GM23338 (cell line): Measurements from ENCODE around the gene GPR42. TPM values are rescaled to one million over a fixed set of nuclear protein-coding genes. Genes with fewer than 3 reads are reported as not detected.

ENCODE experiments used
- ATAC-seq: fragments of 200-7000 bp; cut with Tn5 transposase; 3 replicates; pipeline ENCODE4 v1.9.1; 2020
- DNase-seq: peaks from one replicate; pipeline ENCODE4 v3.0.0-alpha.2; 2015; ENCODE audit warnings: low spot score
- H2AFZ ChIP-seq: fragments of 200-600 bp; sonication (generic); 2 replicates; pipeline ENCODE4 v1.8.0; 2016; ENCODE audit warnings: antibody characterized with exemption, mild to moderate bottlenecking, moderate library complexity
- H3F3A ChIP-seq: fragments of 200-600 bp; sonication (generic); replicated peaks from 2 replicates; pipeline ENCODE4 v1.8.0; 2017; ENCODE audit warnings: antibody characterized with exemption, mixed run types, low read depth
- H3K27ac ChIP-seq: fragments of 200-600 bp; sonication (generic); 2 replicates; pipeline ENCODE4 v1.6.1; 2016; ENCODE audit warnings: low read depth
- H3K27me3 ChIP-seq: fragments of 200-600 bp; sonication (generic); 2 replicates; pipeline ENCODE4 v1.8.0; 2016; ENCODE audit warnings: mild to moderate bottlenecking, mixed run types, moderate library complexity; ENCODE audit not compliant: insufficient read depth
- H3K36me3 ChIP-seq: fragments of 200-600 bp; sonication (generic); 2 replicates; pipeline ENCODE4 v1.8.0; 2016; ENCODE audit warnings: mild to moderate bottlenecking; ENCODE audit not compliant: insufficient read depth
- H3K4me1 ChIP-seq: fragments of 200-600 bp; sonication (generic); 2 replicates; pipeline ENCODE4 v1.8.0; 2016; ENCODE audit warnings: mild to moderate bottlenecking, moderate library complexity; ENCODE audit not compliant: insufficient read depth
- H3K4me2 ChIP-seq: fragments of 200-600 bp; sonication (generic); 2 replicates; pipeline ENCODE4 v1.7.1; 2017; ENCODE audit warnings: mixed run types
- H3K4me3 ChIP-seq: fragments of 200-600 bp; sonication (generic); 2 replicates; pipeline ENCODE4 v1.6.1; 2016; ENCODE audit warnings: mixed run types
- H3K79me2 ChIP-seq: fragments of 200-600 bp; sonication (generic); replicated peaks from 2 replicates; pipeline ENCODE4 v1.8.0; 2017; ENCODE audit warnings: mild to moderate bottlenecking; ENCODE audit not compliant: insufficient read depth
- H3K9me2 ChIP-seq: fragments of 200-600 bp; sonication (generic); 2 replicates; pipeline ENCODE4 v1.8.0; 2017; ENCODE audit not compliant: insufficient read depth
- H4K20me1 ChIP-seq: fragments of 200-600 bp; sonication (generic); replicated peaks from 2 replicates; pipeline ENCODE4 v1.8.0; 2017; ENCODE audit warnings: mild to moderate bottlenecking; ENCODE audit not compliant: insufficient read depth
- H3K27ac Mint-ChIP-seq: 2 replicates; pipeline ENCODE4 v1.8.0; 2020; ENCODE audit warnings: inconsistent platforms, mild to moderate bottlenecking, moderate library complexity, mixed read lengths
- H3K27me3 Mint-ChIP-seq: 3 replicates; pipeline ENCODE4 v1.8.0; 2022; ENCODE audit warnings: low read depth, mild to moderate bottlenecking, moderate library complexity, mixed read lengths, inconsistent platforms; ENCODE audit not compliant: insufficient read depth, poor library complexity
- H3K36me3 Mint-ChIP-seq: 3 replicates; pipeline ENCODE4 v1.8.0; 2021; ENCODE audit warnings: low read depth, mild to moderate bottlenecking, inconsistent platforms, moderate library complexity, mixed read lengths
- H3K4me1 Mint-ChIP-seq: 3 replicates; pipeline ENCODE4 v1.8.0; 2020; ENCODE audit warnings: mild to moderate bottlenecking, inconsistent platforms, mixed read lengths
- H3K4me3 Mint-ChIP-seq: 3 replicates; pipeline ENCODE4 v1.8.0; 2021; ENCODE audit warnings: moderate library complexity, mild to moderate bottlenecking, inconsistent platforms, mixed read lengths
- H3K9me3 Mint-ChIP-seq: 3 replicates; pipeline ENCODE4 v1.8.0; 2020; ENCODE audit warnings: moderate library complexity, mild to moderate bottlenecking, inconsistent platforms, mixed read lengths
- CTCF ChIP-seq, 2 experiments: fragments of 200-600 bp in 1 of 2; sonication (generic) in 1 of 2; conservative IDR thresholded peaks; 2 replicates each; pipeline versions ENCODE4 v1.5.1 to v1.6.1; 2016 to 2017; ENCODE audit warnings: antibody characterized with exemption in 2 of 2, low read depth in 2 of 2, mild to moderate bottlenecking in 2 of 2, moderate library complexity in 1 of 2
- EZH2 ChIP-seq: fragments of 200-600 bp; sonication (generic); IDR thresholded peaks from one replicate; pipeline ENCODE4 v1.8.0; 2017; ENCODE audit warnings: antibody characterized with exemption, mild to moderate bottlenecking, low read depth; ENCODE audit not compliant: unreplicated experiment
- NANOG ChIP-seq: IDR thresholded peaks from 2 replicates; pipeline ENCODE4 v1.6.1; 2016; ENCODE audit warnings: antibody characterized with exemption, borderline replicate concordance
- POLR2AphosphoS5 ChIP-seq: IDR thresholded peaks from 2 replicates; pipeline ENCODE4 v1.6.1; 2016; ENCODE audit warnings: antibody characterized with exemption, low read depth
- REST ChIP-seq: IDR thresholded peaks from one replicate; pipeline ENCODE4 v1.6.1; 2018; ENCODE audit warnings: antibody characterized with exemption; ENCODE audit not compliant: unreplicated experiment
- STAT1 ChIP-seq: IDR thresholded peaks from one replicate; pipeline ENCODE4 v1.6.1; 2016; ENCODE audit warnings: antibody characterized with exemption; ENCODE audit not compliant: unreplicated experiment
- ZNF114 ChIP-seq: fragments of 250-450 bp; sonication (Bioruptor Pico); IDR thresholded peaks from 2 replicates; pipeline ENCODE4 v1.5.0; 2020; ENCODE audit warnings: mild to moderate bottlenecking, moderate library complexity
- ZNF331 ChIP-seq: fragments of 250-450 bp; sonication (Bioruptor Pico); IDR thresholded peaks from 2 replicates; pipeline ENCODE4 v1.5.0; 2020; ENCODE audit warnings: low read depth, mild to moderate bottlenecking, moderate library complexity
- ZNF462 ChIP-seq: fragments of 250-450 bp; sonication (Bioruptor Pico); IDR thresholded peaks from 2 replicates; pipeline ENCODE4 v1.5.0; 2020; ENCODE audit warnings: mild to moderate bottlenecking, moderate library complexity
- polyA plus RNA-seq: library from polyadenylated mRNA; unstranded; fragments of >200 nt; fragmentation: Nextera tagmentation; extraction: Ambion mirVana; gene quantifications from 2 replicates; pipeline ENCODE4 v1.2.1, GENCODE V29; 2016
- total RNA-seq: library from RNA; depleted of rRNA; stranded (reverse); fragments of >200 nt; shearing (Covaris generic); gene quantifications from 2 replicates; pipeline ENCODE4 v1.2.3, GENCODE V29; 2014

The GPR42 gene
- total and polyA plus RNA-seq, 2 experiments from 2014 or later = not detected

GRCh38 chr19:35354898-35355297 lies 16.0 kb upstream of the GPR42 start (continued):
- no peak for TF ChIP-seq ZNF462 (CRISPR knock-in tag)

- H3K4me2 ChIP-seq = no peak overlapping the region
- ATAC-seq = peak; percentile 14; the same call in 1 of the 3 replicates
- TF ChIP-seq STAT1 = no peak
- no peak for TF ChIP-seq EZH2
- TF ChIP-seq CTCF (conservative IDR thresholded peaks at IDR 0.05; ENCODE audit: low read depth in 2 of 2) = no peak; a peak in 1 of 4 replicates
- no peak for TF ChIP-seq ZNF331
- no peak for TF ChIP-seq ZNF114
- TF ChIP-seq NANOG = no peak
- TF ChIP-seq POLR2AphosphoS5 = no peak
- no peak for TF ChIP-seq REST
Observed at GRCh38 chr19:35355791-35356460, 14.9 kb upstream of the GPR42 start.

More at GRCh38 chr19:35355791-35356460, 14.9 kb upstream of the GPR42 start:
- no peaks in the 10 kb centered on the region for H3K27me3 ChIP-seq
- H4K20me1 ChIP-seq = no peaks in the 10 kb centered on the region
- no peak overlapping the region for H3K4me3 ChIP-seq
- peaks cover 8% of the 10 kb centered on the region for H3K27me3 Mint-ChIP-seq
- no peak overlapping the region for H3K27ac Mint-ChIP-seq
- no peaks in the 10 kb centered on the region for H3K36me3 ChIP-seq
- H3F3A ChIP-seq = no peaks in the 10 kb centered on the region
- peak; percentile 26 for DNase-seq
- no peak overlapping the region for H3K27ac ChIP-seq
- H3K4me3 Mint-ChIP-seq = no peak overlapping the region; the same call in 2 of the 3 replicates
- peaks cover 7% of the 10 kb centered on the region for H3K4me1 Mint-ChIP-seq
- H3K4me1 ChIP-seq = no peaks in the 10 kb centered on the region
- H3K9me3 Mint-ChIP-seq = no peaks in the 10 kb centered on the region
- no peak overlapping the region for H2AFZ ChIP-seq
- H3K9me2 ChIP-seq = no peaks in the 10 kb centered on the region
- H3K79me2 ChIP-seq = no peaks in the 10 kb centered on the region
- H3K36me3 Mint-ChIP-seq = no peaks in the 10 kb centered on the region
